HG03457 (cell line): ENCODE data around the gene LHB.

Source experiments
- ATAC-seq: cut with Tn5 transposase; IDR thresholded peaks from one replicate; pipeline ENCODE4 v1.9.1; 2021; ENCODE audit warnings: moderate number of reproducible peaks; ENCODE audit not compliant: unreplicated experiment

LHB gene

GRCh38 chr19:48986211-48986610 is 30.7 kb downstream of the LHB start:
- ATAC-seq: no peak

DNA sequence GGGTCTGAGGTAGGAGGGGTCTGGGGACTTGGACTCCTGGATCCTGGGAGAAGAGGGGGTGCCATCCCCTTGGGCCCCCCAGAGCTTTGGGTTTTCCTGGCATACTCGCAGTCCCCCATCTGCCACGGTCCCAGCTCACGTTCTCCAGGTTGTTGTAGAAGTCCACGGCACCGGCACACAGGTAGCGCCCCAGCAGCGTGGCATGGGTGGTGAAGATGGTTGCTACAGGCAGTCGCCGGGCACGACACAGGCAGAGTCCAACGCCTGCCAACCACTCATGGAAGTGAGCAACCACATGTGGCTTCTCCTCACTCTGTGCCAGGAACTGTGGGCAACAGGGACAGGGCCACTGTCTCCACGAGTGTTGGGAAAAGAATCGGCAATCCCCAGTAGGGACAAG is 31.2 kb downstream of the LHB start:
- no peak for ATAC-seq

- ATAC-seq: no peak
Measured at GRCh38 chr19:48982280-48982679, 34.6 kb downstream of the LHB start.

DNA sequence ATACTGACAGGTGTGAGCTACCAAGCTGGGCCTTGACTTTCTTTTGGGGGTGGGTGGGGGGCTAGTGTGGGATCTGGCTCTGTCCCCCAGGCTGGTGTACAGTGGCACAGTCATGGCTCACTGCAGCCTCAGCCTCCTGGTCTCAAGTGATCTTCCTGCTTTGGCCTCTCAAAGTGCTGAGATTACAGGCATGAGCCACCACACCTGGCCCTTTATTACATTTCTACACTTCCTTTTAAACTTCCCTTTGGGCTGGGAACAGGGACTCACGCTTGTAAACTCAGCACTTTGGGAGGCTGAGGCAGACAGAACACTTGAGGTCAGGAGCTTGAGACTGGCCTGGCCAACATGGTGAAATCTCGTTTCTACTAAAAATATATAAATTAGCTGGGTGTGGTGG is 39.8 kb downstream of the LHB start:
- no peak for ATAC-seq

DNA sequence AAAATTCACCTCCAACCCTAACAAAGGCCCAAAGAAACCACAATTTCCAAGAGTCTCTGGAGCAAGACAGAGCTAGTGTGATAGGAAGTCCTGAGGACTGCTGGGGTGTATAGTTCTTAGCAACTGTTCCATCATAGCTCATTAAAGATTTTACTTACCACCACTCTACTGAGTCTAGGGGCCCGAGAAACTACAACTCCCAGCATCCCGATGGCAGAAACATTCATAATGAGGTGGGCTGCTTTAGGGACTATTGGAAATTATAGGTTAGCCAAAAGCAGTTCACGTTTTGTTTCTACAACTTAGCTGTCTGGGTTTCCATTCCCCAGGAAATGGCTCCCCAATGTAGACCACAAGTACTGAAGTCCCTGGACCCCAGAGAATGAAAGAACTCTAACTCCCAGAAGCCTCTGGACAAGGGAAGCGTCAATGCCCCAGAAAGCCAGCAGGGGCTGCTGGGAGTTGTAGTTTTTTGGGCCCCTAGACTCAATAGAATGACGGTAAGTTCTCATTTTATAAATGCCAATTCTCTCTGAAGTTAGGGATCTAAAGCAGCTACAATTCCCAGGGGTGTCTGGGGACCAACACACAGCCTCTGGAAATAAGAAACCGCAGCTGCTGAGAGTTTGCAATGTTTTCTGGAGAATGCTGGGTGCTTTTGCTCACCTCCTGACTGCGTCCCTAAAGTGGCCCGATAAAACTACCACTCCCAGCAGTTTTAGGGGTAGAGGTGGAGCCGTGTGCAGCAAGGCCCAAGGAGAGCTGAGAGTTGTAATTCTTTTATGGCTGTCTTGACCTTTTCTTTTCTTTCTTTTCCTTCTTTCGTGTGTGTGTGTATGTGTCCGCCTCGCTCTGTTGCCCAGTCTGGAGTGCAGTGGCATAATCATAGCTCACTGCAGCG is 40.7 kb downstream of the LHB start:
- no peak for ATAC-seq

DNA sequence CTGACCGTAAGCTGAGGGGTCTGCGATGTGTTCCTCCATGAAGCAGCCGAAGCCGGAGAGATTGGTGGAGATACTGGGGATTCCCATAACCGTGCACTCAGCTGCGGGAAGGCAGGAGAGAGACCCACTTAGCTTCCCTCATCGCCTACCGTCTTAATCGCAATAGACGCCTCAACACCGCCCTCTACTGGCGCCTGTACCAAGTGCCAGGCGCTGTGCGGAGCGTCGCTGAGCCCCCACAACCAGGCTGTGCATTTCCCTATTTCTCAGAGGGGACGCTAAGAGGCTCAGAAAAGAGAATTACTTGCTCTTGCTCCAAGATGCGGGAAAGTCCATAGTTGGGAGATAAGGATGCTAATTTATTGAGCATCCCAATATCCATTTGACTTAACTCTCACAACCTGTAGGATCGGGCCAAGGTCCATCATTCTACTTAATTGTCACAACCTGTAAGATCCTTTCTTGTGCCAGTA is 45.9 kb downstream of the LHB start:
- no peak for ATAC-seq

GRCh38 chr19:48970139-48970766 is 46.6 kb downstream of the LHB start:
- ATAC-seq: no peak

GRCh38 chr19:48969276-48970138 is 47.4 kb downstream of the LHB start:
- ATAC-seq: no peak

DNA sequence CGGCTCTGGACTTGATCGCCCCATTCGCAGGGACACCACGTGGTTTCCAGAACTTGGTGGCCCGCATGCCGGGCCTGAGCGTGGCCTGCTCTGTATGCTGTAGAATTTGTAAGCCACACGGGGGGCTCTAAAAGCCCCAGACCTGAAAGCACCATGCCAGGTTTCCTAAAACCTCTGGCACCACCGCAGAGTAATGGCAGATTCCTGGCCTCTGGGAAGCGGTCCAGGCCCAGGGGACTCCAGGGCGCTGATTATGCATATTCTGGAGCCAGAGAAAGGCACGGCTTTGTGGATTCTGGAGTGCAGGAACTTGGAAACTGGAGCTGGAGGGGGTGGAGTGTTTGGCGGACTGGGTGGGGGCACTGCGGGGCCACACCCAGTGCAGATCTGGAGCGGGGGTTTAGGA is 48.1 kb downstream of the LHB start:
- no peak for ATAC-seq

GRCh38 chr19:48968179-48968661 is 48.7 kb downstream of the LHB start:
- ATAC-seq: no peak

DNA sequence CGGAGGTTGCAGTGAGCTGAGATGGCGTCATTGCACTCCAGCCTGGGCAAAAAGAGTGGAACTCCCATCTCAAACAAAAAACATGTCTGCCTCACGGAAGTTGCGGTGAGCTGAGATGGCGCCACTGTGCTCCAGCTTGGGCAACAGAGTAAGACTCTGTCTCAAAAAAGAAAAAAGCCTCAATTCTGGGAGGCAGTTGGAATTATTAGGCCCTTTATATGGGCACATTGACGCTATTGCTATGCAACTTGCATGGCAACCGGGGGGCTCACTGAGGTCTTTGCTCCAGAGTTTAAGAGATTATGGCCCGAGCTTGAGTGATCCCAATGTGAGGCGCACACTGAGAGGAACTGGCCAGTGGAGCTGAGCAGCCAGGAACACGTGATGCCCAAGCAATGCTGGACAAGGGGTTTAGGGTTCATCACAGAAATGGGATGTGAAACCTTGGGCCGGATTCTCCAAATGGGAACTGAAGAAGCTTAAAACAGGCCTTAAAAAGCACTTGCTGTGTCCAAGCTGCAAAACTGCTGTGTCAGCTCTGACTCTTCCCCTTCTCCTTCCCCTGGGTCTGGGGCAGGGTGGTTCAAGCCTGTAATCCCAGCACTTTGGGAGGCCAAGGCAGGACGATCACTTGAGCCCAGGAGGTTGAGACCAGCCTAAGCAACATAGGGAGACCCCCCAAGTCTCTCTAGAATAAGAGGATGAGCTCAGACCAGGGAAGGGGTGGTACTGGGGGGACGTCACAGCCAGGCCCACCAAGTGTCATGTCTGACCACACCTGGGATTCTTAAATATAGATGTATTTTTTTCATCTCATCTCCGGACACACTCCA is 49.3 kb downstream of the LHB start:
- ATAC-seq: no peak

DNA sequence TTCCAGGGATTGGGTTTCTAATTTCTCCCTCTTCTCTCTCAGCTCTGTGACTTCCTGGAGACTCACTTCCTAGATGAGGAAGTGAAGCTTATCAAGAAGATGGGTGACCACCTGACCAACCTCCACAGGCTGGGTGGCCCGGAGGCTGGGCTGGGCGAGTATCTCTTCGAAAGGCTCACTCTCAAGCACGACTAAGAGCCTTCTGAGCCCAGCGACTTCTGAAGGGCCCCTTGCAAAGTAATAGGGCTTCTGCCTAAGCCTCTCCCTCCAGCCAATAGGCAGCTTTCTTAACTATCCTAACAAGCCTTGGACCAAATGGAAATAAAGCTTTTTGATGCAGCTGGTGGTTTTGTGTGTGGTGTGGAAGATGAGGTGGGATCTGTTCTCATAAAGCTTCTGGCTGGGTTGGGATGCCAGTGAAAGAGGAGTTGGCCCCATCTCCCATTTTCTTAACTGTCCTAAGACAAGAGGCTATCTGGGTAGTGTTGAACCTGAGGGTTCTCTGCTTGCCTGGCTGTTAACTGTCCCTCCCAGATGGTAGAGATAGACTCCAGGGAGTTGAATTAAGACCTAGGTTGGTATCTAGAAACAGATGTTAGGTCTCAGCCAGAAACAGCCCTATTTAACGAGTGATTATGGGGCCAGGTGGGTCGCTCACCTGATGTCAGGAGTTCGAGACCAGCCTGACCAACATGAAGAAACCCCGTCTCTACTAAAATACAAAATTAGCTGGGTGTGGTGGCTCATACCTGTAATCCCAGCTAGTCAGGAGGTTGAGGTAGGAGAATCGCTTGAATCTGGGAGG is 50.1 kb downstream of the LHB start:
- ATAC-seq: no peak
